H1 (cell line): ENCODE results near the gene ZMPSTE24. TPM values are rescaled to one million over a fixed set of nuclear protein-coding genes. Genes with fewer than 3 reads are reported as not detected.

Experiments
- CTCF ChIA-PET: fragments of 300-600 bp; sonication (Branson Sonifier 250); formaldehyde crosslinking; loops from one replicate; lab custom pipeline; 2021; ENCODE audit not compliant: partially characterized antibody; lab: Charles Lee
- POLR2A ChIA-PET: fragments of 300-600 bp; sonication (Branson Sonifier 250); formaldehyde crosslinking; loops from one replicate; lab custom pipeline; 2021; ENCODE audit warnings: inconsistent platforms; ENCODE audit not compliant: partially characterized antibody; lab: Charles Lee
- DNase-seq, 2 experiments: peaks; one replicate each; pipeline versions ENCODE4 v3.0.0 to v3.0.0-alpha.2; 2010 to 2022; ENCODE audit warnings: low spot score in 2 of 2, low read depth in 1 of 2, mixed read lengths in 1 of 2
- FAIRE-seq: peaks from 2 replicates; lab custom pipeline; 2011; peaks lifted over from hg19 to GRCh38; lab: Jason Lieb, UNC
- H2AFZ ChIP-seq: 2 replicates; pipeline ENCODE4 v1.8.1; 2012; ENCODE audit warnings: low read length, inconsistent platforms
- H2AK5ac ChIP-seq: 2 replicates; pipeline ENCODE4 v1.6.1; 2013; ENCODE audit warnings: low read depth, low read length
- H2BK120ac ChIP-seq: replicated peaks from 2 replicates; pipeline ENCODE3; 2013; ENCODE audit warnings: low read depth, low read length, inconsistent platforms
- H2BK12ac ChIP-seq: 2 replicates; pipeline ENCODE4 v1.6.1; 2013; ENCODE audit warnings: low read depth, low read length
- H2BK15ac ChIP-seq: 2 replicates; pipeline ENCODE4 v1.6.1; 2013; ENCODE audit warnings: low read length
- H2BK20ac ChIP-seq: 2 replicates; pipeline ENCODE4 v1.6.1; 2013; ENCODE audit warnings: low read length
- H2BK5ac ChIP-seq: 2 replicates; pipeline ENCODE4 v1.6.1; 2013; ENCODE audit warnings: low read depth, low read length
- H3K14ac ChIP-seq: 2 replicates; pipeline ENCODE4 v1.6.1; 2013; ENCODE audit warnings: inconsistent platforms; ENCODE audit not compliant: insufficient read length
- H3K18ac ChIP-seq: 2 replicates; pipeline ENCODE4 v1.6.1; 2013; ENCODE audit warnings: low read length; ENCODE audit errors: extremely low read depth
- H3K23ac ChIP-seq: 2 replicates; pipeline ENCODE4 v1.6.1; 2013; ENCODE audit warnings: inconsistent platforms; ENCODE audit not compliant: insufficient read length
- H3K23me2 ChIP-seq: 2 replicates; pipeline ENCODE4 v1.6.1; 2013; ENCODE audit warnings: low read depth, low read length
- H3K27ac ChIP-seq: 2 replicates; pipeline ENCODE4 v1.6.1; 2011; ENCODE audit warnings: low read depth, low read length, inconsistent platforms
- H3K27me3 ChIP-seq, 4 experiments: replicated peaks in 1 of 4; 1 replicate in 1 of 4; 2 replicates in 3 of 4; pipeline versions ENCODE4 v1.6.1 to v1.8.1; 2011 to 2013; ENCODE audit warnings: low read length in 3 of 4, mild to moderate bottlenecking in 3 of 4, inconsistent platforms in 2 of 4, mixed read lengths in 2 of 4, moderate library complexity in 1 of 4; ENCODE audit not compliant: control insufficient read depth in 3 of 4, insufficient read depth in 3 of 4; ENCODE audit errors: extremely low read depth in 1 of 4
- H3K36me3 ChIP-seq, 4 experiments: 2 replicates each; pipeline versions ENCODE4 v1.6.1 to v1.8.1; 2011 to 2013; ENCODE audit warnings: mild to moderate bottlenecking in 4 of 4, low read length in 3 of 4, moderate library complexity in 2 of 4, control low read depth in 1 of 4, inconsistent platforms in 1 of 4; ENCODE audit not compliant: insufficient read depth in 4 of 4, control insufficient read depth in 2 of 4
- H3K4ac ChIP-seq: replicated peaks from 2 replicates; pipeline ENCODE3; 2013; ENCODE audit warnings: low read length, low read depth, mixed read lengths, inconsistent platforms; ENCODE audit not compliant: insufficient read length
- H3K4me1 ChIP-seq, 4 experiments: replicated peaks in 1 of 4; 1 replicate in 1 of 4; 2 replicates in 3 of 4; pipeline versions ENCODE4 v1.6.1 to v1.8.1; 2011 to 2013; ENCODE audit warnings: low read length in 3 of 4, inconsistent platforms in 2 of 4, mixed read lengths in 1 of 4; ENCODE audit not compliant: insufficient read depth in 4 of 4, control insufficient read depth in 3 of 4
- H3K4me2 ChIP-seq, 2 experiments: 2 replicates each; pipeline versions ENCODE4 v1.6.1 to v1.8.1; 2011 to 2013; ENCODE audit warnings: low read depth in 2 of 2, low read length in 2 of 2, control low read depth in 1 of 2, inconsistent platforms in 1 of 2, mild to moderate bottlenecking in 1 of 2; ENCODE audit not compliant: insufficient read depth in 1 of 2
- H3K4me3 ChIP-seq, 4 experiments: fragments of 200-600, 300-600 bp in 1 of 4; sonication (generic), shearing (Covaris generic), sonication (Bioruptor Twin) in 1 of 4; 2 replicates each; pipeline versions ENCODE4 v1.5.1 to v1.8.1; 2011 to 2016; ENCODE audit warnings: low read length in 4 of 4, low read depth in 3 of 4, control low read depth in 2 of 4, inconsistent platforms in 2 of 4, mild to moderate bottlenecking in 2 of 4, mixed read lengths in 1 of 4, moderate library complexity in 1 of 4; ENCODE audit not compliant: insufficient read depth in 2 of 4; ENCODE audit errors: extremely low read depth in 1 of 4
- H3K56ac ChIP-seq: replicated peaks from 2 replicates; pipeline ENCODE3; 2013; ENCODE audit warnings: low read depth, mild to moderate bottlenecking, mixed read lengths, low read length, inconsistent platforms; ENCODE audit not compliant: insufficient read length
- H3K79me1 ChIP-seq: 2 replicates; pipeline ENCODE4 v1.6.1; 2013; ENCODE audit warnings: low read depth, low read length, control low read depth
- H3K79me2 ChIP-seq, 2 experiments: 2 replicates each; pipeline versions ENCODE4 v1.6.1 to v1.8.1; 2012 to 2013; ENCODE audit warnings: low read length in 2 of 2, mild to moderate bottlenecking in 2 of 2, inconsistent platforms in 1 of 2; ENCODE audit not compliant: insufficient read depth in 2 of 2, control insufficient read depth in 1 of 2
- H3K9ac ChIP-seq, 4 experiments: replicated peaks in 1 of 4; 1 replicate in 1 of 4; 2 replicates in 3 of 4; pipeline versions ENCODE4 v1.6.1 to v1.8.1; 2011 to 2013; ENCODE audit warnings: low read depth in 3 of 4, low read length in 3 of 4, control low read depth in 2 of 4, mild to moderate bottlenecking in 2 of 4, moderate library complexity in 2 of 4, inconsistent platforms in 1 of 4; ENCODE audit errors: extremely low read depth in 1 of 4
- H3K9me3 ChIP-seq, 2 experiments: 2 replicates each; pipeline versions ENCODE4 v1.6.1 to v1.8.1; 2012 to 2013; ENCODE audit warnings: mild to moderate bottlenecking in 2 of 2, moderate library complexity in 2 of 2, control low read depth in 1 of 2, inconsistent platforms in 1 of 2, low read depth in 1 of 2, low read length in 1 of 2, mixed read lengths in 1 of 2; ENCODE audit not compliant: insufficient read depth in 2 of 2
- H4K20me1 ChIP-seq, 2 experiments: replicated peaks in 1 of 2; 2 replicates each; pipeline versions ENCODE3 to v1.8.1; 2011 to 2013; ENCODE audit warnings: inconsistent platforms in 2 of 2, low read length in 2 of 2, mild to moderate bottlenecking in 1 of 2; ENCODE audit not compliant: insufficient read depth in 2 of 2, control insufficient read depth in 1 of 2
- H4K5ac ChIP-seq: 2 replicates; pipeline ENCODE4 v1.6.1; 2013; ENCODE audit warnings: low read length, low read depth, mixed read lengths, inconsistent platforms; ENCODE audit not compliant: insufficient read length
- H4K8ac ChIP-seq: 2 replicates; pipeline ENCODE4 v1.8.0; 2013; ENCODE audit warnings: mild to moderate bottlenecking, moderate library complexity, low read length, inconsistent platforms; ENCODE audit not compliant: insufficient read depth; ENCODE audit errors: extremely low read depth
- H4K91ac ChIP-seq: replicated peaks from 2 replicates; pipeline ENCODE3; 2013; ENCODE audit warnings: low read length, mixed read lengths, inconsistent platforms; ENCODE audit not compliant: insufficient read length
- CHD2 ChIP-seq: IDR thresholded peaks from 2 replicates; pipeline ENCODE4 v1.6.1; 2012; ENCODE audit warnings: low read length, improper control_type of control experiment
- CTBP2 ChIP-seq: IDR thresholded peaks from 2 replicates; pipeline ENCODE4 v1.7.0; 2011; ENCODE audit warnings: borderline replicate concordance, mild to moderate bottlenecking, moderate library complexity, mixed read lengths, low read length; ENCODE audit not compliant: insufficient read depth, insufficient read length
- KDM4A ChIP-seq: IDR thresholded peaks from one replicate; pipeline ENCODE4 v1.7.1; 2012; ENCODE audit warnings: low read depth, mild to moderate bottlenecking, moderate library complexity, low read length, inconsistent platforms; ENCODE audit not compliant: severe bottlenecking
- POLR2AphosphoS5 ChIP-seq: IDR thresholded peaks from 2 replicates; pipeline ENCODE4 v1.6.1; 2011; ENCODE audit warnings: low read depth, low read length
- RNF2 ChIP-seq: fragments of 200-900, 300-1000 bp; sonication (generic); IDR thresholded peaks from 2 replicates; pipeline ENCODE4 v1.7.1; 2016; ENCODE audit warnings: borderline replicate concordance, low read depth, mild to moderate bottlenecking, antibody characterized with exemption, low read length; ENCODE audit not compliant: poor library complexity, severe bottlenecking; ENCODE audit errors: missing control alignments
- SAP30 ChIP-seq: fragments of 300-600 bp; sonication (generic); IDR thresholded peaks from 2 replicates; pipeline ENCODE4 v1.7.1; 2012; ENCODE audit warnings: low read length, moderate library complexity, mild to moderate bottlenecking, inconsistent platforms; ENCODE audit not compliant: insufficient read depth, insufficient replicate concordance
- SIX5 ChIP-seq: IDR thresholded peaks from 2 replicates; pipeline ENCODE4 v1.6.1; 2011; ENCODE audit warnings: mild to moderate bottlenecking, low read depth, low read length
- TAF7 ChIP-seq: optimal IDR thresholded peaks from 2 replicates; pipeline ENCODE3; 2011; ENCODE audit warnings: low read depth, mild to moderate bottlenecking, inconsistent platforms, low read length, moderate library complexity, borderline replicate concordance
- TEAD4 ChIP-seq: IDR thresholded peaks from 2 replicates; pipeline ENCODE4 v1.6.1; 2012; ENCODE audit warnings: low read depth, low read length, inconsistent platforms, mixed read lengths
- polyA plus RNA-seq, 7 experiments: library from polyadenylated mRNA; depleted of rRNA in 3 of 7; stranded (reverse) in 5 of 7; unstranded in 2 of 7; fragments of >200 nt in 5 of 7; fragments of 200-250 nt in 2 of 7; gene quantifications; 1 replicate in 5 of 7; 2 replicates in 1 of 7; 4 replicates in 1 of 7; pipeline versions ENCODE4 v1.2.1 to v1.2.3, GENCODE V29; 2011 to 2013; ENCODE audit warnings: missing spikeins in 2 of 7, mixed read lengths in 2 of 7
- total RNA-seq: library from RNA; stranded (reverse); fragmentation: NEBNext Ultra II Directional; extraction: Animal tissue kit (Norgen Biotek cat#: 25700); gene quantifications from 2 replicates; pipeline ENCODE4 v1.2.1, GENCODE V29; 2021

The ZMPSTE24 gene
- total and polyA plus RNA-seq, 2 of the 8 experiments (the other 6 are each of a cell fraction or from before 2014, with no cell fraction given) = 12.7 to 42.9 TPM

DNA sequence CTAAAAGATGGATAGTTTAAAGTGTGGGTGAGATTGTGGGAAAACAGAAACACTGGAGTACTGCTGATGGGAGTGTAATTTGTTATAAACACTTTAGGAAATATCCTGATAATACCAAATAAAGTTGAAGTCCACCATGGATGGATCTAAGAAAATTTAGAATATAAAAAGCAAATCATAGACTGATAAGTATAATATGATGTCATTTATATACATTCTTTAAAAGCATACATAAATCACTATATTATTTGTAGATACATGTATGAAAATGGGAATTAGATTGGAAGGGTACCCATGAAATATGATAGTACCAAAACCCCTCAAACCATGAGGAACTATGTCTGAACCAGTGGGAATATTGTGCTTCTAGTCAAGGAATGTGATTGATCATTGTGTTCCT is 7.9 kb downstream of the ZMPSTE24 start:
- no peak for FAIRE-seq
- no peaks in the 10 kb centered on the region for H3K4me1 ChIP-seq
- H2BK5ac ChIP-seq = no peak overlapping the region
- no peak overlapping the region for H2BK120ac ChIP-seq
- no peak overlapping the region for H3K4ac ChIP-seq
- TF ChIP-seq TEAD4 (no peak), TAF7 (no peak), CTBP2 (no peak), SAP30 (no peak), SIX5 (no peak), RNF2 (no peak), POLR2AphosphoS5 (no peak), KDM4A (no peak), CHD2 (no peak)
- no peak overlapping the region for H3K4me2 ChIP-seq
- POLR2A ChIA-PET = no interaction called here
- H3K9ac ChIP-seq = no peak overlapping the region
- no peak overlapping the region for H3K27ac ChIP-seq
- no peak overlapping the region for H4K91ac ChIP-seq
- no peak overlapping the region for H3K18ac ChIP-seq
- CTCF ChIA-PET = interaction anchor here (0.6 to 2.0 kb wide), 4 partner anchors 9 to 73 kb away, joined by 3 to 6 read pairs (median 4); no protein-coding TSS in a partner anchor
- no peak overlapping the region for H3K56ac ChIP-seq
- H3K23me2 ChIP-seq = no peaks in the 10 kb centered on the region; the same call in 1 of the 2 replicates
- H4K8ac ChIP-seq = no peak overlapping the region
- H2BK12ac ChIP-seq = no peak overlapping the region
- H2AFZ ChIP-seq = no peak overlapping the region
- no peak for DNase-seq
- H2AK5ac ChIP-seq = no peak overlapping the region
- H2BK15ac ChIP-seq = no peak overlapping the region
- no peak overlapping the region for H3K23ac ChIP-seq
- H3K36me3 ChIP-seq = peaks cover 4 to 55% (median 23%) of the 10 kb centered on the region in 4 experiments; a peak in 7 of 8 replicates
- H3K79me1 ChIP-seq = no peaks in the 10 kb centered on the region
- H4K20me1 ChIP-seq = peaks cover 1 to 2% of the 10 kb centered on the region in 2 experiments
- no peaks in the 10 kb centered on the region; a peak in 2 of 4 replicates for H3K79me2 ChIP-seq
- no peak overlapping the region for H4K5ac ChIP-seq
- H3K27me3 ChIP-seq = no peaks in the 10 kb centered on the region
- no peaks in the 10 kb centered on the region for H3K9me3 ChIP-seq
- H3K4me3 ChIP-seq = no peak overlapping the region
- no peak overlapping the region for H2BK20ac ChIP-seq
- H3K14ac ChIP-seq = no peak overlapping the region
